IPS-NIHi7 (cell line): Measurements from ENCODE around the gene ARL13B.
"Not testable (repeated sequence)": the region's sequence is repeated elsewhere in the genome, so short reads cannot be mapped to it uniquely, and the experiment has no call there.

Experiments used
- DNase-seq: peaks from one replicate; pipeline ENCODE4 v3.0.0; 2012; ENCODE audit warnings: mixed read lengths; ENCODE audit errors: extremely low spot score

Gene ARL13B

GRCh38 chr3:94062513-94063404, 82.8 kb downstream of the ARL13B start, which contains the start of the genes DHFR2 and NSUN3:
Gene DHFR2, minus strand, starts transcription at chr3:94062916. Its CDS starts 1,405 bp downstream, at chr3:94061511.
Gene NSUN3, plus strand, starts transcription at chr3:94063061. Its CDS starts 66 bp downstream, at chr3:94063127.
- DNase-seq = peak; percentile 87

- DNase-seq = no peak
These were observed 83.7 kb downstream of the ARL13B start for GRCh38 chr3:94063496-94064119.

- DNase-seq = no peak
These were observed 84.4 kb downstream of the ARL13B start for GRCh38 chr3:94064243-94064860.

DNA sequence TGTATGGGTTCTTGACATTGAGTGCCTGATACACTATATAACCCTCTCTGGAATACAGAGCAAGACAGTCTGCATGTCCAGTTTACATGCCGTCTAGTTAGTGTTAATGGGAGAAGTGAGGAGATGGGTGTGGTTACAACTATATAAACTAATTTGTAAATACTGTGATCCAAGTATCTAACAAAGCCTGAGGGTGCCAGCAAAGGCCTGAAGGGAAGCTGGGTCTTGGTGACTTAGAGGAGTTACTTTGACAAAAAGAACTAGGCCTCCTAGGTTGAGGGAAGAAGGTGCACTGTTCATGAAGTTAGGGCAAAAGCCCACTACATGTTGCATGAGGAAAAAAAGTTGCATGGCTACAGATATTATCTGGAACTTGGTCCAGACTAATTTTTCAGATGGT, 85.2 kb downstream of the ARL13B start:
- no peak for DNase-seq

DNA sequence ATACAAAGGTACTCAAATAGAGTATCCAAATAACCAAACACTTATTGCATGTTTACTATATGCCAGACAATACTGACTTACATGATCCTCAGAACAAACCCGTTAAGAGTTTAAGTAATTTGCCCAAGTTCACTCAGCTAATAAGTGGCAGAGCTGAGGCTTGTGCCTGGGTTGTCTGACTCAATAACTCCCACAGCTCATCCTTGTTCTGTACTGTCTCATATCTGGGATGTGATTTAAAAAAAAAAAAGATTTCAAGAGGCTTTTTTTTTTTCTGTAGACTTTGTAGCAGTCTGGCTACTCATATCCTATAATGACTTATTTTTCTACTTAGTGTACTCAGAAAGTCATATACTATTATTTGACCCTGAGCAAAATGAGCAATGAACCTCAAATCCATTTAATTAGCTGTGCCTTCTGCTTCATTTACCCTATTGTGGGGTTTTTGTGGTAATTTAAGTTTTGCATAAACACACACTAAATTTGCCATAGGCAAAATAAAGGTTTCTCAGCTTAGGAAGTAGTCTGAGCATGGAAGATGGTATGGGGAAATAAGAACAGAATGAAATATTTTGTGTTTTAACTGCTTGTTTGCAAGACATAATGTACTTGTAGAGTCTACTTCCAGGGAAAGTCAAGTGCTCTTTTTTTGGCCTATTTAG, 86.0 kb downstream of the ARL13B start:
- no peak for DNase-seq

- no peak for DNase-seq
These were observed 86.8 kb downstream of the ARL13B start for GRCh38 chr3:94066506-94067500.

GRCh38 chr3:94069194-94069813, 89.3 kb downstream of the ARL13B start:
- DNase-seq = no peak

GRCh38 chr3:94070341-94070911, 90.5 kb downstream of the ARL13B start:
- DNase-seq = no peak

- DNase-seq = no peak
These were observed 91.8 kb downstream of the ARL13B start for GRCh38 chr3:94071713-94072284.

DNA sequence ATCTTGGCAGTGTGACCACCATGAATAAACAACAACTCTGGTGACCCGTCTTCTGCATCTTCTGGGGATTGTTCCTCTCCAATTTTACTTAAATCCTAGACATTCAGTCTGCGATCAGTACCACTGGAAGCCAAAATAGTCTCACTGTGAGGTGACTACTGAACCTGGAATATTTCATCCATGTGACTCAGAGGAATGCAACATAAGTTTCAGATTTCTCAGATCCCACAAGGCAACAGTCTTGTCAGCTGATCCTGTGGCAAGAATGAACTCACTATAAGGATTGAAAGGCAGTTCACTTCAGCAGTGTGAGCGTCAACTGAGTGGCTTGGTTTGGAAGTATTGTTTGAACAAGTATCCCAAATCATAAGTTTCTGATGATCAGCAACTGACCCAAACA, 96.1 kb downstream of the ARL13B start:
- no peak for DNase-seq

GRCh38 chr3:94080552-94080951, 100.6 kb downstream of the ARL13B start:
- not testable (repeated sequence) for DNase-seq

GRCh38 chr3:94081884-94082283, 101.9 kb downstream of the ARL13B start:
- no peak for DNase-seq

- DNase-seq = no peak
These were observed 102.5 kb downstream of the ARL13B start for GRCh38 chr3:94082391-94082937.

- no peak for DNase-seq
These were observed 103.3 kb downstream of the ARL13B start for GRCh38 chr3:94083261-94083660.

- DNase-seq = no peak
These were observed 109.2 kb downstream of the ARL13B start for GRCh38 chr3:94089126-94089525.

DNA sequence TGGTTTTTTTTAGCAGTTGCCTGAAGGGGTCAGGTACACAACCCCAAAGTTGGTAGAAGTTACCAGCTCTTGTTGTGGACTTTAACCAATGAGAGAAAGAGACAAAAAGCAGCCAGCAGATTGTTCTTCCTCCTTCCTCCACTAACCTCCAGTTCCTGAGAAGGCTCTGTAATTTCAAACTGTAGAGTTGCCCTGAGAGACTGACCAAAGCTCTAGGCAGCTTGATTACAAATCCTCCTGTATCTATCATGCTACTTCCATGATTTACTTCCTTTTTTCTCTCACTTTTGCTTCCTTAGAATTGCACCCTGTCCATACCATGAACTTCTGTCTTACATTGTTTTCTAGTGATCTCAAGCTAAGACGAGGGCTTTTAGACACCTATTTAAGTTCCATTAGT, 112.1 kb downstream of the ARL13B start:
- no peak for DNase-seq

GRCh38 chr3:94093151-94093550, 113.2 kb downstream of the ARL13B start:
- no peak for DNase-seq

DNA sequence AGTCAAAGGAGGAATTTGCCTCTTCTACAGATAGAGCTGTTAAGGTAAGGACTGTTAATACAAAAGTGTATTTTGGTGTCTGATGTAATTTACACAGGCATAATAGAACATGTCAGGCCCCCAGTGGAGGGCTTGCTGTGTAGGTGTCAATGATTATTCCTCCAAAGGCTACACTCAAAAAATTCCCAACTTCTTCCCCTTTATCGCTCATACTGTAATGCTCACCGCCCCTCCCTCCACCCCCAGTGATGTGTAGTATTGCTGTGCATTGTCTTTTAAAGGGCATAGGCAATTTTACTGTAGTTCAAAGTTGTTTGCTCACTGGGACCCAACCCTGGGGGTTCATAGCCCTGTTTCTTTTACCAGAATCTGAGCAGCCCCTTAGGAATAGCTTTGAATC, 115.2 kb downstream of the ARL13B start:
- DNase-seq = no peak

DNA sequence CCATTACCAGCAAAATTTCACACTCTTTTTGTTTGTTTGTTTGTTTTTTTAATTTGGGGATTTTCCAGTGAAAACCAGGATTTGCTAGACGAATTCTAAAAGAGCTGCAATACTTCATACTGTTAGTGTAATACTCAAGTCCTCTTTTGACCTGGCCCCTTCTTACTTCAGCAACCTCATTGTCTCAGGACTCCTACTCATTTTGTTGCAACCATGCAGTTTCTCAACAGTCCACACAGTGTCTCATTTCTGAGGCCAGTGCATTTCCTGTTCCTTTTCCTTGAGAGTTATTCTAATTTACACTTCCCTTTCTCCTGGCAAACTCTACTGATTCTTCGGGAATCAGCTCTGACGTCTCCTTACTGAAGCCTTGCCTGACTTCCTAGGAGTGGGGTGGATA, 118.5 kb downstream of the ARL13B start:
- DNase-seq = no peak
